Smooth muscle cell (in vitro differentiated cells): ENCODE measurements around the gene ALPP. TPM values are rescaled to one million over a fixed set of nuclear protein-coding genes. Genes with fewer than 3 reads are reported as not detected.
"Not testable (repeated sequence)": the region's sequence is repeated elsewhere in the genome, so short reads cannot be mapped to it uniquely, and the experiment has no call there.

ENCODE experiments used
- DNase-seq: peaks from one replicate; lab custom pipeline; 2025; ENCODE audit not compliant: unreplicated experiment; lab: John Stamatoyannopoulos, UW
- H2AFZ ChIP-seq: fragments of 200-600 bp; sonication (generic); 2 replicates; pipeline ENCODE4 v1.6.0; 2016; ENCODE audit warnings: antibody characterized with exemption, low read depth, mild to moderate bottlenecking
- H3F3A ChIP-seq: fragments of 200-600 bp; sonication (generic); 2 replicates; pipeline ENCODE4 v1.6.0; 2017; ENCODE audit warnings: antibody characterized with exemption, low read depth
- H3K27ac ChIP-seq: fragments of 200-600 bp; sonication (generic); 2 replicates; pipeline ENCODE4 v1.5.1; 2016; ENCODE audit warnings: low read depth, mild to moderate bottlenecking
- H3K27me3 ChIP-seq: fragments of 200-600 bp; sonication (generic); 2 replicates; pipeline ENCODE4 v1.6.1; 2016; ENCODE audit warnings: low read depth, mild to moderate bottlenecking
- H3K36me3 ChIP-seq: fragments of 200-600 bp; sonication (generic); 2 replicates; pipeline ENCODE4 v1.5.1; 2016; ENCODE audit warnings: low read depth
- H3K4me1 ChIP-seq: fragments of 200-600 bp; sonication (generic); 2 replicates; pipeline ENCODE4 v1.5.1; 2016; ENCODE audit warnings: low read depth
- H3K4me2 ChIP-seq: fragments of 200-600 bp; sonication (generic); 2 replicates; pipeline ENCODE4 v1.6.0; 2016; ENCODE audit warnings: mild to moderate bottlenecking
- H3K4me3 ChIP-seq: fragments of 200-600 bp; sonication (generic); 2 replicates; pipeline ENCODE4 v1.5.1; 2016; ENCODE audit warnings: mild to moderate bottlenecking
- H3K79me2 ChIP-seq: fragments of 200-600 bp; sonication (generic); 2 replicates; pipeline ENCODE4 v1.6.0; 2016; ENCODE audit warnings: low read depth, mild to moderate bottlenecking
- H3K9ac ChIP-seq: fragments of 200-600 bp; sonication (generic); 2 replicates; pipeline ENCODE4 v1.6.0; 2016; ENCODE audit warnings: low read depth
- H3K9me3 ChIP-seq: fragments of 200-600 bp; sonication (generic); replicated peaks from 2 replicates; pipeline ENCODE4 v1.5.1; 2016; ENCODE audit warnings: low read depth
- H4K20me1 ChIP-seq: fragments of 200-600 bp; sonication (generic); 2 replicates; pipeline ENCODE4 v1.6.0; 2016; ENCODE audit warnings: low read depth
- CTCF ChIP-seq: fragments of 200-600 bp; sonication (generic); IDR thresholded peaks from 2 replicates; pipeline ENCODE4 v1.5.1; 2017; ENCODE audit warnings: borderline replicate concordance, mild to moderate bottlenecking, antibody characterized with exemption; ENCODE audit not compliant: insufficient read depth, poor library complexity, severe bottlenecking
- WGBS: methylation state at CpG from one replicate; pipeline ENCODE4 v1.1.7; 2016; ENCODE audit warnings: low lambda C conversion rate; 5-methylcytosine and 5-hydroxymethylcytosine counted together
- polyA plus RNA-seq: library from polyadenylated mRNA; unstranded; fragments of >200 nt; fragmentation: Nextera tagmentation; extraction: Ambion mirVana; gene quantifications from 2 replicates; pipeline ENCODE4 v1.2.1, GENCODE V29; 2016
- total RNA-seq: library from RNA; depleted of rRNA; stranded (reverse); fragments of >200 nt; gene quantifications from 2 replicates; pipeline ENCODE4 v1.2.3, GENCODE V29; 2014

ALPP gene
- total and polyA plus RNA-seq, 2 experiments from 2014 or later = 0.22 TPM; not detected in 1

DNA sequence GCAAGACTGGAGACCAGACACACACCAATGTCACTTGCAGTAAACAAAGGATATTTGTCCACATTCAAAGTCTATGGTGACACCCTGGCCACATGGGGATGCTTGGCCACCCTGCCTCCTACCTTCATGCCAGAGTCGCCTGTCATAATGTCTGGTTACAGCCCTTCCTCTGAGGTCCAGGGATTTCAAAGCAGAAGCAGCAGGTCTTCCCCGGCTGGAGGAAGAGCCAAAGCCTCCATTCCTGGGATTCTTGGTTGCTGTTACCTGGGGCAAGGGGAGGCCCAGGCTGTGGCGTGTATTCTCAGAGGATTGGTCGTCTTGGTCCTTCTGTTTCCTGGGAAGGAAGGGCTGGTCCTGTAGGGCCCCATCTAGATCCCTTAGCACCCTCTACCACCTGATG, 2.3 kb upstream of the ALPP start:
- H3K4me1 ChIP-seq = no peaks in the 10 kb centered on the region
- H3K79me2 ChIP-seq = no peaks in the 10 kb centered on the region
- no peak overlapping the region for H3K27ac ChIP-seq
- no peaks in the 10 kb centered on the region for H4K20me1 ChIP-seq
- H3K36me3 ChIP-seq = no peaks in the 10 kb centered on the region
- no peak overlapping the region for H3K4me3 ChIP-seq
- H3K27me3 ChIP-seq = no peaks in the 10 kb centered on the region
- WGBS = 69% methylated on average over 4 of the region's 4 CpGs
- TF ChIP-seq CTCF = no peak
- no peaks in the 10 kb centered on the region for H3K9me3 ChIP-seq
- no peak overlapping the region for H2AFZ ChIP-seq
- no peak for DNase-seq
- H3K4me2 ChIP-seq = no peak overlapping the region
- H3K9ac ChIP-seq = no peak overlapping the region
- H3F3A ChIP-seq = no peaks in the 10 kb centered on the region

DNA sequence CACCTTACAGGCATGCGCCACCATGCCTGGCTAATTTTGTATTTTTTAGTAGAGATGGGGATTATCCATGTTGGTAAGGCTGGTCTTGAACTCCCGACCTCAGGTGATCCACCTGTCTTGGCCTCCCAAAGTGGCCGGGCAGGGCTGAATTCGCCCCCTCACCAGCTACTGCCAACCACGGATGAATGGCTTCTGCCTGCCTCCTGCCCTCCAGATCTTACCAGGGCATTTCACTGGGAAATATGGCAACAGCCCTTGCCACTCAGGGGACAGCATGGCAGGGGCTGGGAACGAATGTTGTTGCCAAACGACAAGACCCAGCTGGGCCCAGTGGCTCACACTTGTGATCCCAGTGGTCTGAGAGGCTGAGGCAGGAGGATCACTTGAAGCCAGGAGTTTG, 1.8 kb upstream of the ALPP start:
- no peak for DNase-seq
- no peaks in the 10 kb centered on the region for H3K36me3 ChIP-seq
- no peak overlapping the region for H3K4me3 ChIP-seq
- no peak overlapping the region for H3K27ac ChIP-seq
- no peaks in the 10 kb centered on the region for H3K79me2 ChIP-seq
- H4K20me1 ChIP-seq = no peaks in the 10 kb centered on the region
- H2AFZ ChIP-seq = no peak overlapping the region
- WGBS = 96% methylated on average over 7 of the region's 7 CpGs
- H3K27me3 ChIP-seq = no peaks in the 10 kb centered on the region
- no peaks in the 10 kb centered on the region for H3K4me1 ChIP-seq
- no peaks in the 10 kb centered on the region for H3F3A ChIP-seq
- H3K9ac ChIP-seq = no peak overlapping the region
- no peaks in the 10 kb centered on the region for H3K9me3 ChIP-seq
- TF ChIP-seq CTCF = no peak
- H3K4me2 ChIP-seq = no peak overlapping the region

- Histone ChIP-seq H3K9me3 (no peaks in the 10 kb centered on the region), H2AFZ (no peak overlapping the region), H3K79me2 (no peaks in the 10 kb centered on the region), H3K4me3 (no peak overlapping the region), H3K36me3 (no peaks in the 10 kb centered on the region), H3K9ac (no peak overlapping the region), H3K4me2 (no peak overlapping the region), H3K4me1 (no peaks in the 10 kb centered on the region), H3K27ac (no peak overlapping the region), H3K27me3 (no peaks in the 10 kb centered on the region), H4K20me1 (no peaks in the 10 kb centered on the region), H3F3A (no peaks in the 10 kb centered on the region)
- no peak for TF ChIP-seq CTCF
- no peak for DNase-seq
- WGBS = 97% methylated on average over 7 of the region's 7 CpGs
Measured at GRCh38 chr2:232377319-232377718, 1.2 kb upstream of the ALPP start.

- Histone ChIP-seq H2AFZ (no peak overlapping the region), H3F3A (no peaks in the 10 kb centered on the region), H3K27ac (no peak overlapping the region), H3K4me1 (no peaks in the 10 kb centered on the region), H3K9ac (no peak overlapping the region), H3K4me2 (no peak overlapping the region), H3K36me3 (no peaks in the 10 kb centered on the region), H3K9me3 (no peaks in the 10 kb centered on the region), H4K20me1 (no peaks in the 10 kb centered on the region), H3K79me2 (no peaks in the 10 kb centered on the region), H3K27me3 (no peaks in the 10 kb centered on the region), H3K4me3 (no peak overlapping the region)
- no peak for DNase-seq
- no peak for TF ChIP-seq CTCF
- WGBS = 87% methylated on average over 13 of the region's 17 CpGs
Measured at GRCh38 chr2:232377841-232378734, 463 bp upstream of the ALPP start.

DNA sequence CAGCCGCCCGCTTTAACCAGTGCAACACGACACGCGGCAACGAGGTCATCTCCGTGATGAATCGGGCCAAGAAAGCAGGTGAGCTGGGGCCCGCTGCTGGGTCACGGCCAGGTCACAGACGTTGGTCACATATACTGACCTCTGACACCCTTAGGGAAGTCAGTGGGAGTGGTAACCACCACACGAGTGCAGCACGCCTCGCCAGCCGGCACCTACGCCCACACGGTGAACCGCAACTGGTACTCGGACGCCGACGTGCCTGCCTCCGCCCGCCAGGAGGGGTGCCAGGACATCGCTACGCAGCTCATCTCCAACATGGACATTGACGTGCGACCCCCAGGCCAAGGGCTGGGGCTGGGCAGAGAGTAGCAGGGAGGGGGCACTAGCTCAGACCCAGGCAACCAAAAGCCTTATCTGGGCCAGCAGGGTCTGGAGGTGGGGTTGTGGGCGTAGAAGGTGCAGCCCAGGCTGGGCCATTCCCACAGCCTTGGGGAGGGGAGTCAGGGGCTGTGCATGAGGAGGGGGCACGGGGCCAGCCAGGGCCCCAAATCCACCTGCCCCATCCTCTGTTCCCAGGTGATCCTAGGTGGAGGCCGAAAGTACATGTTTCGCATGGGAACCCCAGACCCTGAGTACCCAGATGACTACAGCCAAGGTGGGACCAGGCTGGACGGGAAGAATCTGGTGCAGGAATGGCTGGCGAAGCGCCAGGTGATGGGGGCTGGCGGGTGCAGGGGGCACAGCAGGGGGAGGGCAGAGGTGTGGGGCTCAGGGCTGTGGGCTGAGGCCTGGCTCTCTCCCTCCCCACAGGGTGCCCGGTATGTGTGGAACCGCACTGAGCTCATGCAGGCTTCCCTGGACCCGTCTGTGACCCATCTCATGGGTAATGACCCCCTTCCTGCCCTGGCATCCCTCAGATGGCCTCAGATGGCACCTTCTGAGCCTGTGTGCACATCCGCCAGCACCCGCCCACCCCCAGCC, 1.3 kb downstream of the ALPP start:
- H3K36me3 ChIP-seq, H3K27me3 ChIP-seq, DNase-seq, H3F3A ChIP-seq, H3K4me3 ChIP-seq, H3K9ac ChIP-seq, H3K4me2 ChIP-seq, H2AFZ ChIP-seq, H3K79me2 ChIP-seq, H3K27ac ChIP-seq, H3K9me3 ChIP-seq, H4K20me1 ChIP-seq, H3K4me1 ChIP-seq: not testable (repeated sequence)
- 96% methylated on average over 31 of the region's 41 CpGs for WGBS
